ENCODE results near the gene RIN3. TPM values are rescaled to one million over a fixed set of nuclear protein-coding genes. Genes with fewer than 3 reads are reported as not detected.

The RIN3 gene
- total and polyA plus RNA-seq, 4 donors: 5.0 to 15.6 (median 9.0) TPM

GRCh38 chr14:92561906-92562479 lies 48.4 kb downstream of the RIN3 start:
- DNase-seq (ENCODE audit: low spot score): no peak
- H3K9me3 ChIP-seq (ENCODE audit: control insufficient read depth in 4 of 4, low read length in 3 of 4): no peaks in the 10 kb centered on the region
- 97% methylated on average over 6 of the region's 6 CpGs for WGBS
- H3K27ac ChIP-seq (ENCODE audit: low read depth in 1 of 2, low read length in 2 of 2): no peak overlapping the region
- no peaks in the 10 kb centered on the region for H3K27me3 ChIP-seq (ENCODE audit: control insufficient read depth in 4 of 4, insufficient read depth in 4 of 4, low read length in 3 of 4)
- TF ChIP-seq JUND (IDR thresholded peaks at IDR 0.05) (no peak), MAX (IDR thresholded peaks at IDR 0.05) (no peak)
- no peak overlapping the region for H3K4me3 ChIP-seq (ENCODE audit: low read depth in 1 of 3, low read length in 3 of 3)
- H3K36me3 ChIP-seq (ENCODE audit: control insufficient read depth in 4 of 4, insufficient read depth in 3 of 4, low read depth in 1 of 4, low read length in 3 of 4): peaks cover 0 to 27% (median 19%) of the 10 kb centered on the region in 4 donors
- H3K9ac ChIP-seq (ENCODE audit: low read depth in 1 of 2, low read length in 2 of 2): no peak overlapping the region
- H3K4me1 ChIP-seq (ENCODE audit: control insufficient read depth in 4 of 4, insufficient read depth in 4 of 4, low read length in 3 of 4): peaks cover 0 to 6% (median 1%) of the 10 kb centered on the region in 4 donors

GRCh38 chr14:92563359-92563758 lies 49.8 kb downstream of the RIN3 start:
- no peaks in the 10 kb centered on the region for H3K4me1 ChIP-seq (ENCODE audit: control insufficient read depth in 4 of 4, insufficient read depth in 4 of 4, low read length in 3 of 4)
- WGBS: 80% methylated on average over 1 of the region's 1 CpG
- no peaks in the 10 kb centered on the region for H3K27me3 ChIP-seq (ENCODE audit: control insufficient read depth in 4 of 4, insufficient read depth in 4 of 4, low read length in 3 of 4)
- no peak overlapping the region for H3K9ac ChIP-seq (ENCODE audit: low read depth in 1 of 2, low read length in 2 of 2)
- DNase-seq (ENCODE audit: low spot score): no peak
- H3K4me3 ChIP-seq (ENCODE audit: low read depth in 1 of 3, low read length in 3 of 3): no peak overlapping the region
- no peak overlapping the region for H3K27ac ChIP-seq (ENCODE audit: low read depth in 1 of 2, low read length in 2 of 2)
- peaks cover 0 to 31% (median 15%) of the 10 kb centered on the region in 4 donors for H3K36me3 ChIP-seq (ENCODE audit: control insufficient read depth in 4 of 4, insufficient read depth in 3 of 4, low read depth in 1 of 4, low read length in 3 of 4)
- H3K9me3 ChIP-seq (ENCODE audit: control insufficient read depth in 4 of 4, low read length in 3 of 4): no peaks in the 10 kb centered on the region
- TF ChIP-seq FOXA2 (IDR thresholded peaks at IDR 0.05) (no peak), GABPA (IDR thresholded peaks at IDR 0.05 in 1 of 2, conservative IDR thresholded peaks at IDR 0.05 in 1 of 2) (no peak), JUND (IDR thresholded peaks at IDR 0.05) (no peak), TAF1 (conservative IDR thresholded peaks at IDR 0.05) (no peak), CTCF (IDR thresholded peaks at IDR 0.05; ENCODE audit: low read depth, low read length, missing input control) (no peak)

- H3K27ac ChIP-seq (ENCODE audit: low read depth in 1 of 2, low read length in 2 of 2): no peak overlapping the region
- no peaks in the 10 kb centered on the region for H3K9me3 ChIP-seq (ENCODE audit: control insufficient read depth in 4 of 4, low read length in 3 of 4)
- H3K36me3 ChIP-seq (ENCODE audit: control insufficient read depth in 4 of 4, insufficient read depth in 3 of 4, low read depth in 1 of 4, low read length in 3 of 4): peaks cover 0 to 30% (median 13%) of the 10 kb centered on the region in 4 donors
- H3K4me1 ChIP-seq (ENCODE audit: control insufficient read depth in 4 of 4, insufficient read depth in 4 of 4, low read length in 3 of 4): no peaks in the 10 kb centered on the region
- H3K9ac ChIP-seq (ENCODE audit: low read depth in 1 of 2, low read length in 2 of 2): no peak overlapping the region
- no peak overlapping the region for H3K4me3 ChIP-seq (ENCODE audit: low read depth in 1 of 3, low read length in 3 of 3)
- no peaks in the 10 kb centered on the region for H3K27me3 ChIP-seq (ENCODE audit: control insufficient read depth in 4 of 4, insufficient read depth in 4 of 4, low read length in 3 of 4)
- no peak for DNase-seq (ENCODE audit: low spot score)
- WGBS: 90% methylated on average over 1 of the region's 1 CpG
- TF ChIP-seq FOXA2 (IDR thresholded peaks at IDR 0.05) (no peak), REST (IDR thresholded peaks at IDR 0.05) (no peak), HNF4G (IDR thresholded peaks at IDR 0.05) (no peak), ATF3 (IDR thresholded peaks at IDR 0.05) (no peak), TAF1 (conservative IDR thresholded peaks at IDR 0.05) (no peak), NR2F2 (IDR thresholded peaks at IDR 0.05) (no peak)
Observed at GRCh38 chr14:92563765-92564285, 50.2 kb downstream of the RIN3 start.

All from liver (tissue), 9 donors.